Tibial artery (tissue), 4 donors: Measurements from ENCODE around the gene SFPQ.

Experiments
- DNase-seq, 2 donors: peaks; one replicate each; pipeline ENCODE4 v3.0.0-alpha.2; 2019
- H3K27ac ChIP-seq, 2 donors: fragments of 200-600 bp; sonication (generic) in 1 of 2; 1 replicate in 1 of 2; 2 replicates in 1 of 2; pipeline ENCODE4 v1.5.1; 2018 to 2019; ENCODE audit warnings: mild to moderate bottlenecking in 1 of 2
- H3K27me3 ChIP-seq, 2 donors: fragments of 200-600 bp; sonication (generic) in 1 of 2; one replicate each; pipeline versions ENCODE4 v1.5.1 to v1.6.0; 2016 to 2019
- H3K36me3 ChIP-seq, 3 donors: fragments of 200-600 bp; sonication (generic) in 2 of 3; one replicate each; pipeline ENCODE4 v1.5.1; 2016 to 2019; ENCODE audit warnings: mild to moderate bottlenecking in 2 of 3
- H3K4me1 ChIP-seq, 4 donors: fragments of 200-600 bp; sonication (generic) in 2 of 4; 1 replicate in 3 of 4; 2 replicates in 1 of 4; pipeline ENCODE4 v1.5.1; 2016 to 2019
- H3K4me3 ChIP-seq, 2 donors: fragments of 200-600 bp; sonication (generic) in 1 of 2; 1 replicate in 1 of 2; 2 replicates in 1 of 2; pipeline ENCODE4 v1.5.1; 2018 to 2019; ENCODE audit warnings: mild to moderate bottlenecking in 2 of 2
- H3K9me3 ChIP-seq, 3 donors: fragments of 200-600 bp; sonication (generic) in 1 of 3; one replicate each; pipeline ENCODE4 v1.5.1; 2016 to 2019
- intact Hi-C: fragments of 100-400 bp; cut with DNase I; formaldehyde crosslinking; loops from one replicate; pipeline ENCODE4 v1.15.0; 2023; ENCODE audit warnings: low total_unique reads
- TF ChIP-seq, protein P1 (sequence below), 2 experiments: fragments of 200-600 bp in 1 of 2; fragments of 450-650 bp in 1 of 2; IDR thresholded peaks; one replicate each; pipeline ENCODE4 v1.5.1; 2017 to 2019; ENCODE audit warnings: antibody characterized with exemption in 2 of 2, mild to moderate bottlenecking in 1 of 2, moderate library complexity in 1 of 2

Gene SFPQ

DNA sequence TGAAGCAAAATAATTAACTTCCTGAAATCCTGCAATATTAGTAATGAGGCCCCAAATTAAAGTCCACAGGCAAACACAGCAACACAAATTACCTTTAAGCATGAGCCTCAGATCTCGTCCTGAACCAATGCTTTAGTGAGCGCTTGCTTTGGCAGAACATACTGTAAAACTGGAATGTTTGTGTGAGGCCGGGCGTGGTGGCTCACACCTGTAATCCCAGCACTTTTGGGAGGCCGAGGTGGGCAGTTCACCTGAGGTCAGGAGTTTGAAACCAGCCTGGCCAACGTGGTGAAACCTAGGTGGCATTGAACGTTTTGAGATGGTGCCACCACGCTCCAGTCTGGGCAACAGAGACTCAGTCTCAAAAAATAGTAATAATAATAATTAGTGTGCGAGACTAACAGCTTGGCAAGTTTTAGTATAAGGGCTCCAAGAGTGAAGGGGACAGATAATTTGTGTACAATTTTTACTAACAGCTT is 17.8 kb downstream of the SFPQ start:
- no peak overlapping the region for H3K27ac ChIP-seq
- no peak for DNase-seq
- H3K27me3 ChIP-seq = no peaks in the 10 kb centered on the region
- intact Hi-C loops = no loop called here
- no peak overlapping the region for H3K4me3 ChIP-seq
- H3K9me3 ChIP-seq = no peaks in the 10 kb centered on the region
- TF ChIP-seq, protein P1, sequence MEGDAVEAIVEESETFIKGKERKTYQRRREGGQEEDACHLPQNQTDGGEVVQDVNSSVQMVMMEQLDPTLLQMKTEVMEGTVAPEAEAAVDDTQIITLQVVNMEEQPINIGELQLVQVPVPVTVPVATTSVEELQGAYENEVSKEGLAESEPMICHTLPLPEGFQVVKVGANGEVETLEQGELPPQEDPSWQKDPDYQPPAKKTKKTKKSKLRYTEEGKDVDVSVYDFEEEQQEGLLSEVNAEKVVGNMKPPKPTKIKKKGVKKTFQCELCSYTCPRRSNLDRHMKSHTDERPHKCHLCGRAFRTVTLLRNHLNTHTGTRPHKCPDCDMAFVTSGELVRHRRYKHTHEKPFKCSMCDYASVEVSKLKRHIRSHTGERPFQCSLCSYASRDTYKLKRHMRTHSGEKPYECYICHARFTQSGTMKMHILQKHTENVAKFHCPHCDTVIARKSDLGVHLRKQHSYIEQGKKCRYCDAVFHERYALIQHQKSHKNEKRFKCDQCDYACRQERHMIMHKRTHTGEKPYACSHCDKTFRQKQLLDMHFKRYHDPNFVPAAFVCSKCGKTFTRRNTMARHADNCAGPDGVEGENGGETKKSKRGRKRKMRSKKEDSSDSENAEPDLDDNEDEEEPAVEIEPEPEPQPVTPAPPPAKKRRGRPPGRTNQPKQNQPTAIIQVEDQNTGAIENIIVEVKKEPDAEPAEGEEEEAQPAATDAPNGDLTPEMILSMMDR (IDR thresholded peaks at IDR 0.05) = no peak
- H3K4me1 ChIP-seq = peaks cover 0 to 18% (median 8%) of the 10 kb centered on the region in 4 donors
- peaks cover 39 to 61% (median 56%) of the 10 kb centered on the region in 3 donors for H3K36me3 ChIP-seq

DNA sequence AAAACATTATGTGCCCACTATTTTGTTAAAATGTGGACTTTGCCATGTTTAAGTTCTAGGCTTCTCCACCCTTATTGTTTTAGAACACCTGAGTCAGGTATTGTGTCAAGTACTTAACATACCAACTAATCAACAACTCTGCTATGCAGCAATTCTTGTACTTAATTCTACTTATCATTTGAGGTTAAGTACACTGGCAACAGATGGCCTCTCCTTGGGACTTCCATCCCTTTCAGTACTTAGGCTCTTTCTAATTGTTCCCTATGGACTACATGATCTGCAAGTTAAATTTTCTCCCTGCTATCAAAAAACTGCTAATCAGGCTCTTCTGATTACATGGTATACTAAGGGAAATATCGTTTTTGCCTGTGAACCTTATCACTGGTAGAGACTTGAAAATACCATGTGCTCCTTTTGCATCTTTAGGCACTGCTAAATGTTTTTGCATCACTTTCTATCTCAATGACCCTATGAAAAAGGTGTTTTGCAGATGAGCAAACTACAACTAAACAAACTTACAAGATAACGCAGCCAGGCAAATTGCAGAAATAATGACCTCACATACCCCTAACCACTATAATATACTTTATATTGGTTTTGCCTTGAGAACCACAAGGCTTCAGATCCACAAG is 18.9 kb downstream of the SFPQ start:
- H3K27me3 ChIP-seq = no peaks in the 10 kb centered on the region
- H3K4me1 ChIP-seq = peaks cover 0 to 7% (median 3%) of the 10 kb centered on the region in 4 donors
- no peak for DNase-seq
- no peak overlapping the region for H3K27ac ChIP-seq
- TF ChIP-seq, protein P1 (IDR thresholded peaks at IDR 0.05) = no peak
- H3K4me3 ChIP-seq = no peak overlapping the region
- no peaks in the 10 kb centered on the region for H3K9me3 ChIP-seq
- H3K36me3 ChIP-seq = peaks cover 34 to 51% (median 46%) of the 10 kb centered on the region in 3 donors
- intact Hi-C loops = no loop called here

DNA sequence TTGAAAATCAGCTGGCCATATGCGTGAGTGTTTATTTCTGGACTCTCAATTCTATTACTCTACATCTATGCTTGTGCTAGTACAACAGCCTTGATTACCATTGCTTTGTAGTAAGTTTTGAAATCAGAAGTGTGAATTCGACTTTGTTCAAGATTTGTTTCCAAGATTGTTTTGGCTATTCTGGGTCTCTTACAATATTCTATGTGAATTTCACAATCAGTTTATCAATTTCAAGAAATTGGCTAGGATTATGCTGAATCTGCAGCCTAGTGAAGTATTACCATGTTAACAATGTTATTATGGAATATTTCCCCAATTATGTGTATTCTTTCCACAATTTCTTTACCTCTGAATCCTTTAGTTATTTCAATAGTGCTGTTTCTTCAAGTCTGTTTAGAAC is 19.5 kb downstream of the SFPQ start:
- intact Hi-C loops = no loop called here

DNA sequence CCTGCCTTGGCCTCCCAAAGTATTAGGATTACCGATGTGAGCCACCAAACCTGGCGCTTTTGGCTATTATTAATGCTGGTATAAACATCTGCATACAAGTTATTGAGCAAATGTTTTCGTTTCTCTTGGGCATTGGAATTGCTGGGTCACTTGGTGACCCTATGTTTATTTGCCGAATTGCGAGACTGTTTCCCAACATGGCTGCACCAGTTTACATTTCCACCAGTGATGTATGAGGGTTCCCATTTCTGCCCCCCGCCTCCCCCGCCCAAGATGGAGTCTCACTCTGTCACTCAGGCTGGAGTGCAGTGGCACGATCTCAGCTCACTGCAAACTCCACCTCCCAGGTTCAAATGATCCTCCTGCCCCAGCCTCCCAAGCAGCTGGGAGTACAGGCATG is 20.9 kb downstream of the SFPQ start:
- no peaks in the 10 kb centered on the region for H3K27me3 ChIP-seq
- TF ChIP-seq, protein P1 (IDR thresholded peaks at IDR 0.05) = no peak
- no peak for DNase-seq
- H3K9me3 ChIP-seq = no peaks in the 10 kb centered on the region
- no peak overlapping the region for H3K4me3 ChIP-seq
- H3K36me3 ChIP-seq = peaks cover 21 to 36% (median 26%) of the 10 kb centered on the region in 3 donors
- intact Hi-C loops = no loop called here
- no peaks in the 10 kb centered on the region for H3K4me1 ChIP-seq
- no peak overlapping the region for H3K27ac ChIP-seq

More for the DNA sequence above, 19.5 kb downstream of the SFPQ start:
- peaks cover 34 to 49% (median 40%) of the 10 kb centered on the region in 3 donors for H3K36me3 ChIP-seq
- no peaks in the 10 kb centered on the region for H3K9me3 ChIP-seq
- H3K27ac ChIP-seq = no peak overlapping the region
- TF ChIP-seq, protein P1 (IDR thresholded peaks at IDR 0.05) = no peak
- DNase-seq = no peak
- no peaks in the 10 kb centered on the region for H3K27me3 ChIP-seq
- no peak overlapping the region for H3K4me3 ChIP-seq
- H3K4me1 ChIP-seq = peaks cover 0 to 2% (median 0%) of the 10 kb centered on the region in 4 donors

DNA sequence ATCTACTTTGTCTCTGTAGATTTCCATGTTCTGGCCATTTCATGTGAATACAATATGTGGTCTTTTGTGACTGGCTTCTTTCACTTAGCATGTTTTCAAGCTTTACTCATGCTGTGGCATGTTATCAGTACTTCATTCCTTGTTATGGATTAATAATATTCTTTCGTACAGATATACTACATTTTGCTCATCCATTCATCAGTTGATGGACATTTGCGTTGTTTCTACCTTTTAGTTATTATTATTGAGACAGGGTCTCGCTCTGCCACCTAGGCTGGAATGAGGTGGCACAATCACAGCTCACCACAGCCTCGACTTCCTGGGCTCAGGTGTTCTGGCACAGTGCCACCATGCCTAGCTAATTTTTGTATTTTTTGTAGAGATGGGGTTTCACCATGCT is 21.4 kb downstream of the SFPQ start:
- Histone ChIP-seq H3K9me3 (no peaks in the 10 kb centered on the region), H3K4me1 (no peaks in the 10 kb centered on the region), H3K4me3 (no peak overlapping the region), H3K27me3 (no peaks in the 10 kb centered on the region), H3K27ac (no peak overlapping the region), H3K36me3 (peaks cover 17 to 32% (median 21%) of the 10 kb centered on the region in 3 donors)
- TF ChIP-seq, protein P1 (IDR thresholded peaks at IDR 0.05) = no peak
- intact Hi-C loops = no loop called here
- no peak for DNase-seq
